GM12801 (cell line): ENCODE data around the gene MLEC.

Experiments
- TF ChIP-seq, protein P1 (sequence below): IDR thresholded peaks from one replicate; pipeline ENCODE4 v1.5.1; 2011; ENCODE audit warnings: control low read depth; ENCODE audit not compliant: insufficient read length; ENCODE audit errors: extremely low read depth

The MLEC gene

GRCh38 chr12:120678572-120678971 is 8.4 kb upstream of the MLEC start:
- TF ChIP-seq, protein P1, sequence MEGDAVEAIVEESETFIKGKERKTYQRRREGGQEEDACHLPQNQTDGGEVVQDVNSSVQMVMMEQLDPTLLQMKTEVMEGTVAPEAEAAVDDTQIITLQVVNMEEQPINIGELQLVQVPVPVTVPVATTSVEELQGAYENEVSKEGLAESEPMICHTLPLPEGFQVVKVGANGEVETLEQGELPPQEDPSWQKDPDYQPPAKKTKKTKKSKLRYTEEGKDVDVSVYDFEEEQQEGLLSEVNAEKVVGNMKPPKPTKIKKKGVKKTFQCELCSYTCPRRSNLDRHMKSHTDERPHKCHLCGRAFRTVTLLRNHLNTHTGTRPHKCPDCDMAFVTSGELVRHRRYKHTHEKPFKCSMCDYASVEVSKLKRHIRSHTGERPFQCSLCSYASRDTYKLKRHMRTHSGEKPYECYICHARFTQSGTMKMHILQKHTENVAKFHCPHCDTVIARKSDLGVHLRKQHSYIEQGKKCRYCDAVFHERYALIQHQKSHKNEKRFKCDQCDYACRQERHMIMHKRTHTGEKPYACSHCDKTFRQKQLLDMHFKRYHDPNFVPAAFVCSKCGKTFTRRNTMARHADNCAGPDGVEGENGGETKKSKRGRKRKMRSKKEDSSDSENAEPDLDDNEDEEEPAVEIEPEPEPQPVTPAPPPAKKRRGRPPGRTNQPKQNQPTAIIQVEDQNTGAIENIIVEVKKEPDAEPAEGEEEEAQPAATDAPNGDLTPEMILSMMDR, result no peak

DNA sequence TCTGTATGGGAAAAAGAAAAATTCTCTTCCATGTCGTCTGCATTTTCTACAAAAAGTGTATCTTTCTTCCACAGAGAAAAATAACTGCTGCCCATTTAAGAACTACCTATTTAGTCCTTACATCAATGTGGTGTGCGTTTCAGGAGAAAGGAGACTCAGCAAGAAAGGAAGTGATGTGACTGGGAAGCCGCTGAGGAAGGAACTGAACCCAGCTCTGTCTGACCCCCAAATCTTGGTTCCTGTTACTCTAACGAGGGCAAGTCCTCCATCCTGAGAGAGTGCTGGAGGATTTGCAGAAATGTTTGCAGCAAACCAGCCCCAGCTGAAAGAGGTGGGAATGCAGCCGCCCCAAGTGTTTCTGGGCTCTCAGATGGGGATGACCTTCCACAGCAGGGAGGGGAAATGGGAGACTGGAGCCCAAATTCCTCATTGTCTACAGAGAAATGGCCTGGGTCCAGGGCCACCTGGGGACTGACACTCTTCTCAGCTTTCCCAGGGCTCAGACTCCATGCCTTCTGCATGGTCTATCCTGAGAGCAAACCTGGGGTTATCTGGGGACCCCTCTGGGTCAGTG is 6.7 kb upstream of the MLEC start:
- TF ChIP-seq, protein P1, result no peak

DNA sequence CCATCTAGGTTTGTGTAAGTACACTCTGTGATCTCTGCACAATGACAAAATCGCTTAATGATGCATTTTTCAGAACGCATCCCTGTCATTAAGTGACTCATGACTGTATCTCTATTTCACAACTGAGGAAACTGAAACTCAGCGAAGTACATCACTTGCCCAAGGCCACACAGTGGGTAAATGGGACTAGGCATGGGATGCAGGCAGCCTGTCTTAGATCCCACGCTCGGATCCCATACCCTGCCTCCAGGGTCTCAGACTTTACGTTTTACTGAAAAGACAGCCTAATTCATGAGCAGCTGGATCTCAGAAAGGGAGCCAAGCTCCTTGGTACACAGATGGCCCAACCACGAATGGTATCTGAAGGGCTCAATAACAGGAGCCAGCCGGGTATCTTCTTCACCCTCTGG is 2.4 kb upstream of the MLEC start:
- TF ChIP-seq, protein P1, result no peak

GRCh38 chr12:120685522-120685921 is 1.4 kb upstream of the MLEC start:
- TF ChIP-seq, protein P1, result no peak

DNA sequence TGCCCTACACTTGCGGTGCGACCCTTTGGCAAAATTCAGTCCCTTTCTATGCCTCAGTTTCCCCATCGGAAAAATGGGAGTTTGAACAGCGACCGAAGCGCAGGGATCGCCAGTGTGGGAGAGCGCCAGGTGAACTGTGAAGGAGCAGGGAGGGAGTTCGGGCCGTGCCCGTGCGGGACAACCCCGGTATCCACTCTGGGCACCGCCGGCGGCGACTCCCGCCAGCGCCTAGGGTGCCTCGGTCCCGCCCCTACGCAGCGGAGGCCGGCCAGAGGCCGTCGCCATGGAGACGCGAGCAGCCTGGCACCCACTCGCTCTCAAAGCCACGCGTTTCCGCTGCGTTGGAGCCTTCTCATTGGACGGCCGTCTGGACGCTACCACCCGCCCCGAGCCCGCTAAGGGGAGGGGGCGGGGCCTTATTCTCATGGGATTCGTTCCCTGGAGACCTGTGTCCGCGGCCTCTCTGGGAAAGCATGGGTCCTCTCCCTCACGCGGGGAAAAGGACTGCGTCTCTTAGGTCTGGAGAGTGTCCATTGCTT is 729 bp upstream of the MLEC start:
- TF ChIP-seq, protein P1, result no peak

DNA sequence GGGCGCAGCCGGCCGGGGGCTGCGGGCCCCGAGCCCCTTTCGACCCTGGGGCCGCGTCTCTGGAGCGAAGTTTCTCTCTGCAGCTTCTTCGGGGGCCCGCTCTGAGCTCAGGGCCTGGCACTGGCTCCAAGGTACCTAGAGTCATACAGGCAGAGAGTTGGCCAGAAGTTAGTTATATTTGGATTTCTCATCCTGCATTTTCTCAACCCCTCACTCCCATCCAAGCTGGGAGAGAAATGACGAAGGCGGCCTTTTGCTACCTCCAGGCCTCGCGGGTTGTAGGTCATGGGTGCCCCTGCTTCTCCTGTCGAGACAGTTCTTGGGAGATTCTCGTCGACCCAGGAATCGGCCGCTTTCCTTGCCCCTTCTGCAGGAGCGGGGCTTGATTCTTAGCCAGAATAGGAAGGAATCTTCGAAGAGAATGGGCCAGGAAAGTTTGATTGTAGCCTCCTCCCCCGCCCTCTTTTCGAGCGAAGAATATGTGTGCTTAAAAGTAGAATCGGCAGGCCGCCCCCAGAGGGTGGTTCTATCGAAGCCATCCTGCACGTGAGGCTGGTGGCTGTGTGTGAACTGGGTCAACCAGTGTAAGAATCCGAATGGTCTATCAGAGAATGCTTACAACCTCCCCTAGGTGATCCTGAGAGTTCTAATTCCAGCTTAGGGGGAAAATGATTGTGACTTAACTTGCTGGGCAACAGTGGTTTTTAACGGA is 785 bp downstream of the MLEC start:
- TF ChIP-seq, protein P1, result no peak

DNA sequence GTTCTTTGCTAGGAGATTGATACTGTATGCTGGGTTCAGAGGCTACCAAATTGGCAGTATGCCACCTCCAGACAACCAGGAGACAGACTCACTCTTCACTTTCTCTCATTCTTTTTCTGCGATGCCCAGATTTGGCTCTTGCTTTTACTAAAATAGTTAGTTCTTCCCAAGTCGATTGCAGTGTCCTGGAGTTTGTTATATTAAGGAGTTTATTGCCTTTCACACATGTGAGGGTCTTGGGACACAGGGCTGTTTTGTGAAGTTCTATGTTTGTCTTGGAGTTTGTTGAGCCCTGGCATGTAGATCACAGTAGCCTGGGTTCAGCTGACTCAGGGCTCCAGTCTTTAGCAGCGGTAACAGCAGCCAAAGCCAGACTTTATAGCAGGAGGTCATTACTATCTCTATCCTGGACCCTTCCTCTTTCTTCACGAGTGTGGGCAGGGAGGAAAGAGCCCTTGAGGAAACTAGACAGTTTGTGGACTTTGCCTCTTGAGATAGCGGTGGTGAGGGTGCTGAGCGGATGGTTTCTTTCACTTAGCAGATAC is 1.6 kb downstream of the MLEC start:
- TF ChIP-seq, protein P1, result no peak
